Right cardiac atrium (tissue), 5 donors: Measurements from ENCODE around the gene CBLB. TPM values are rescaled to one million over a fixed set of nuclear protein-coding genes. Genes with fewer than 3 reads are reported as not detected.

Experiments
- ATAC-seq, 2 donors: fragments of 200-7000 bp; cut with Tn5 transposase; one replicate each; pipeline versions ENCODE4 v1.8.0 to v1.9.1; 2020; ENCODE audit warnings: moderate library complexity in 2 of 2, mild to moderate bottlenecking in 1 of 2
- DNase-seq, 3 donors: peaks; one replicate each; pipeline ENCODE4 v3.0.0-alpha.2; 2020
- H3K27ac ChIP-seq: one replicate; pipeline ENCODE4 v1.5.1; 2013; ENCODE audit warnings: mild to moderate bottlenecking, low read length, control low read depth, moderate library complexity
- H3K27me3 ChIP-seq: one replicate; pipeline ENCODE4 v1.6.1; 2013; ENCODE audit not compliant: control insufficient read depth, insufficient read depth
- H3K4me1 ChIP-seq: one replicate; pipeline ENCODE4 v1.6.1; 2013; ENCODE audit warnings: low read length; ENCODE audit not compliant: control insufficient read depth, insufficient read depth
- H3K4me3 ChIP-seq: one replicate; pipeline ENCODE4 v1.5.1; 2013; ENCODE audit warnings: low read length, control low read depth
- H3K9me3 ChIP-seq: one replicate; pipeline ENCODE4 v1.6.1; 2013; ENCODE audit warnings: low read length; ENCODE audit not compliant: control insufficient read depth
- WGBS: extraction: QIAGEN DNeasy Blood & Tissue Kit; methylation state at CpG from one replicate; pipeline ENCODE4 v1.1.7; 2013; 5-methylcytosine and 5-hydroxymethylcytosine counted together
- intact Hi-C, 4 donors: fragments of 100-400 bp; cut with DNase I; formaldehyde crosslinking; loops; one replicate each; pipeline versions ENCODE4 v1.11.0 to v1.14.0; 2022 to 2023
- polyA plus RNA-seq: library from polyadenylated mRNA; stranded (reverse); fragments of 200-250 nt; gene quantifications from one replicate; pipeline ENCODE4 v1.2.3, GENCODE V29; 2013
- total RNA-seq, 4 donors: library from RNA; stranded (reverse); fragmentation: NEBNext Ultra II Directional; extraction: Animal tissue kit (Norgen Biotek cat#: 25700); gene quantifications; one replicate each; pipeline ENCODE4 v1.2.1, GENCODE V29; 2021
- donor health status: healthy with polysubstance abuse.
- donor health status: DM: no; HTN: yes; CAD: no.
- donor health status: DM: no; HTN: no; CAD: no.
- donor health status: DM: no; HTN: yes; CAD: no; lungs with severe emphysema.
- donor health status: DM: yes; HTN: yes; CAD: no.

Gene CBLB
- total and polyA plus RNA-seq, 5 donors: 18.0 to 45.0 (median 43.0) TPM

- no peak overlapping the region for H3K27ac ChIP-seq
- H3K9me3 ChIP-seq: no peaks in the 10 kb centered on the region
- no peaks in the 10 kb centered on the region for H3K27me3 ChIP-seq
- H3K4me1 ChIP-seq: no peaks in the 10 kb centered on the region
- no peak overlapping the region for H3K4me3 ChIP-seq
- whole genome bisulfite sequencing: 59% methylated on average over 1 of the region's 1 CpG
- DNase-seq (no peak), ATAC-seq (no peak)
- intact Hi-C loops: loop anchor here in 3 of 4 donors (10.0 kb wide), 4 partner anchors 176 to 926 kb away; partner anchors contain the start of gene CBLB (in 1 of the 3)
Measured at GRCh38 chr3:105688821-105689220, 180.0 kb downstream of the CBLB start.

GRCh38 chr3:105686278-105686897, 182.4 kb downstream of the CBLB start:
- intact Hi-C loops: loop anchor here in 3 of 4 donors (10.0 kb wide), 4 partner anchors 178 to 928 kb away; partner anchors contain the start of gene CBLB (in 1 of the 3)

GRCh38 chr3:105679951-105680350, 188.9 kb downstream of the CBLB start:
- DNase-seq: no peak
- no peaks in the 10 kb centered on the region for H3K27me3 ChIP-seq
- H3K9me3 ChIP-seq: no peaks in the 10 kb centered on the region
- ATAC-seq: no peak
- 82% methylated on average over 2 of the region's 2 CpGs for WGBS
- intact Hi-C loops: loop anchor here in 3 of 4 donors (10.0 kb wide), 4 partner anchors 185 to 935 kb away; partner anchors contain the start of gene CBLB (in 1 of the 3)
- no peak overlapping the region for H3K4me3 ChIP-seq
- no peak overlapping the region for H3K27ac ChIP-seq
- peaks cover 2% of the 10 kb centered on the region for H3K4me1 ChIP-seq

More at GRCh38 chr3:105686278-105686897, 182.4 kb downstream of the CBLB start:
- Histone ChIP-seq H3K4me3 (no peak overlapping the region), H3K4me1 (no peaks in the 10 kb centered on the region), H3K27me3 (no peaks in the 10 kb centered on the region), H3K9me3 (no peaks in the 10 kb centered on the region), H3K27ac (no peak overlapping the region)
- DNase-seq: no peak
- no peak for ATAC-seq
- 41% methylated on average over 2 of the region's 2 CpGs for WGBS

GRCh38 chr3:105678017-105678416, 190.8 kb downstream of the CBLB start:
- H3K27me3 ChIP-seq: no peaks in the 10 kb centered on the region
- no peak overlapping the region for H3K27ac ChIP-seq
- 70% methylated on average over 3 of the region's 3 CpGs for WGBS
- no peaks in the 10 kb centered on the region for H3K9me3 ChIP-seq
- no peak for DNase-seq
- no peak overlapping the region for H3K4me3 ChIP-seq
- H3K4me1 ChIP-seq: peaks cover 3% of the 10 kb centered on the region
- no peak for ATAC-seq
- intact Hi-C loops: no loop called here

- Histone ChIP-seq H3K4me1 (peaks cover 4% of the 10 kb centered on the region), H3K4me3 (no peak overlapping the region), H3K9me3 (no peaks in the 10 kb centered on the region), H3K27ac (no peak overlapping the region), H3K27me3 (no peaks in the 10 kb centered on the region)
- ATAC-seq (no peak), DNase-seq (no peak)
- intact Hi-C loops: no loop called here
- WGBS: 83% methylated on average over 5 of the region's 5 CpGs
Measured at GRCh38 chr3:105676621-105677300, 192.1 kb downstream of the CBLB start.

GRCh38 chr3:105674437-105675065, 194.3 kb downstream of the CBLB start:
- no peaks in the 10 kb centered on the region for H3K9me3 ChIP-seq
- no peak overlapping the region for H3K27ac ChIP-seq
- intact Hi-C loops: no loop called here
- peaks cover 4% of the 10 kb centered on the region for H3K4me1 ChIP-seq
- peak; percentile 72 to 82 for ATAC-seq
- H3K4me3 ChIP-seq: no peak overlapping the region
- no peaks in the 10 kb centered on the region for H3K27me3 ChIP-seq
- peak in 1 of 3 donors; percentile 29 for DNase-seq

- Histone ChIP-seq H3K4me1 (peaks cover 4% of the 10 kb centered on the region), H3K9me3 (no peaks in the 10 kb centered on the region), H3K27ac (no peak overlapping the region), H3K27me3 (no peaks in the 10 kb centered on the region), H3K4me3 (no peak overlapping the region)
- no peak for DNase-seq
- 95% methylated on average over 5 of the region's 5 CpGs for WGBS
- ATAC-seq: no peak
- intact Hi-C loops: no loop called here
Measured at GRCh38 chr3:105672996-105673395, 195.8 kb downstream of the CBLB start.

GRCh38 chr3:105662306-105662705, 206.5 kb downstream of the CBLB start:
- Histone ChIP-seq H3K27ac (no peak overlapping the region), H3K4me3 (no peak overlapping the region), H3K4me1 (no peaks in the 10 kb centered on the region), H3K27me3 (no peaks in the 10 kb centered on the region), H3K9me3 (no peaks in the 10 kb centered on the region)
- ATAC-seq: no peak
- intact Hi-C loops: no loop called here
- DNase-seq: no peak

- H3K4me3 ChIP-seq: no peak overlapping the region
- H3K27me3 ChIP-seq: no peaks in the 10 kb centered on the region
- no peaks in the 10 kb centered on the region for H3K4me1 ChIP-seq
- WGBS: 94% methylated on average over 3 of the region's 3 CpGs
- H3K9me3 ChIP-seq: no peaks in the 10 kb centered on the region
- ATAC-seq (no peak), DNase-seq (no peak)
- intact Hi-C loops: no loop called here
- no peak overlapping the region for H3K27ac ChIP-seq
Measured at GRCh38 chr3:105661461-105661860, 207.4 kb downstream of the CBLB start.

- Histone ChIP-seq H3K27ac (no peak overlapping the region), H3K9me3 (no peaks in the 10 kb centered on the region), H3K4me3 (no peak overlapping the region), H3K27me3 (no peaks in the 10 kb centered on the region), H3K4me1 (no peaks in the 10 kb centered on the region)
- intact Hi-C loops: no loop called here
- DNase-seq (no peak), ATAC-seq (no peak)
- 64% methylated on average over 1 of the region's 1 CpG for WGBS
Measured at GRCh38 chr3:105656651-105657504, 211.9 kb downstream of the CBLB start.
